CD4-positive, CD25-positive, alpha-beta regulatory T cell (primary cell): ENCODE results near the gene MDM4. TPM values are rescaled to one million over a fixed set of nuclear protein-coding genes. Genes with fewer than 3 reads are reported as not detected.
"Not testable (repeated sequence)": the region's sequence is repeated elsewhere in the genome, so short reads cannot be mapped to it uniquely, and the experiment has no call there.

Experiments used
- ATAC-seq, 2 donors: fragments of 150-1000 bp; cut with Tn5 transposase; one replicate each; pipeline ENCODE4 v1.10.0; 2021; ENCODE audit warnings: low read depth in 2 of 2, moderate number of reproducible peaks in 2 of 2, moderate library complexity in 1 of 2
- DNase-seq, 3 donors: peaks; one replicate each; pipeline versions ENCODE4 v3.0.0 to v3.0.0-alpha.2; 2012 to 2022; ENCODE audit warnings: mixed read lengths in 1 of 3
- H3K27ac ChIP-seq: one replicate; pipeline ENCODE4 v1.7.0; 2013; ENCODE audit warnings: mild to moderate bottlenecking, low read length; ENCODE audit not compliant: insufficient read depth, poor library complexity, severe bottlenecking
- H3K27me3 ChIP-seq: one replicate; pipeline ENCODE4 v1.7.0; 2013; ENCODE audit warnings: low read length; ENCODE audit not compliant: control insufficient read depth, insufficient read depth
- H3K36me3 ChIP-seq: one replicate; pipeline ENCODE4 v1.7.0; 2013; ENCODE audit warnings: mild to moderate bottlenecking, low read length, moderate library complexity; ENCODE audit not compliant: control insufficient read depth, insufficient read depth
- H3K4me1 ChIP-seq: 2 replicates; pipeline ENCODE4 v1.7.0; 2013; ENCODE audit warnings: mild to moderate bottlenecking, low read length; ENCODE audit not compliant: insufficient read depth, control insufficient read depth, poor library complexity, severe bottlenecking
- H3K4me3 ChIP-seq: one replicate; pipeline ENCODE4 v1.7.0; 2013; ENCODE audit warnings: low read depth, mild to moderate bottlenecking, low read length, moderate library complexity
- H3K9me3 ChIP-seq, 2 experiments: 1 replicate in 1 of 2; 2 replicates in 1 of 2; pipeline ENCODE4 v1.7.0; 2013; ENCODE audit warnings: low read length in 2 of 2, mild to moderate bottlenecking in 1 of 2, moderate library complexity in 1 of 2; ENCODE audit not compliant: control insufficient read depth in 2 of 2
- H3K27ac Mint-ChIP-seq, 3 donors: one replicate each; pipeline ENCODE4 v1.8.0; 2020 to 2022; ENCODE audit warnings: mild to moderate bottlenecking in 3 of 3, mixed read lengths in 3 of 3, moderate library complexity in 2 of 3
- H3K27me3 Mint-ChIP-seq: one replicate; pipeline ENCODE4 v1.8.0; 2022; ENCODE audit warnings: mild to moderate bottlenecking, mixed read lengths
- H3K36me3 Mint-ChIP-seq: one replicate; pipeline ENCODE4 v1.8.0; 2020; ENCODE audit warnings: mixed read lengths
- H3K4me1 Mint-ChIP-seq, 4 donors: one replicate each; pipeline ENCODE4 v1.8.0; 2020 to 2022; ENCODE audit warnings: mixed read lengths in 4 of 4, mild to moderate bottlenecking in 1 of 4
- H3K4me3 Mint-ChIP-seq, 4 donors: one replicate each; pipeline ENCODE4 v1.8.0; 2020 to 2022; ENCODE audit warnings: mild to moderate bottlenecking in 4 of 4, mixed read lengths in 4 of 4, moderate library complexity in 3 of 4
- H3K9me3 Mint-ChIP-seq, 7 donors: one replicate each; pipeline ENCODE4 v1.8.0; 2020 to 2022; ENCODE audit warnings: mixed read lengths in 7 of 7, mild to moderate bottlenecking in 3 of 7, moderate library complexity in 2 of 7
- polyA plus RNA-seq, 4 donors: library from polyadenylated mRNA; unstranded; fragments of 300-500 nt; fragmentation: Illumina TruSeq; gene quantifications; one replicate each; pipeline ENCODE4 v1.2.3, GENCODE V29; 2021
- total RNA-seq: library from RNA; stranded (reverse); gene quantifications from one replicate; pipeline ENCODE4 v1.2.3, GENCODE V29; 2022

Gene MDM4
- total and polyA plus RNA-seq, 5 donors from 2014 or later = 10.0 to 263 (median 11.7) TPM

DNA sequence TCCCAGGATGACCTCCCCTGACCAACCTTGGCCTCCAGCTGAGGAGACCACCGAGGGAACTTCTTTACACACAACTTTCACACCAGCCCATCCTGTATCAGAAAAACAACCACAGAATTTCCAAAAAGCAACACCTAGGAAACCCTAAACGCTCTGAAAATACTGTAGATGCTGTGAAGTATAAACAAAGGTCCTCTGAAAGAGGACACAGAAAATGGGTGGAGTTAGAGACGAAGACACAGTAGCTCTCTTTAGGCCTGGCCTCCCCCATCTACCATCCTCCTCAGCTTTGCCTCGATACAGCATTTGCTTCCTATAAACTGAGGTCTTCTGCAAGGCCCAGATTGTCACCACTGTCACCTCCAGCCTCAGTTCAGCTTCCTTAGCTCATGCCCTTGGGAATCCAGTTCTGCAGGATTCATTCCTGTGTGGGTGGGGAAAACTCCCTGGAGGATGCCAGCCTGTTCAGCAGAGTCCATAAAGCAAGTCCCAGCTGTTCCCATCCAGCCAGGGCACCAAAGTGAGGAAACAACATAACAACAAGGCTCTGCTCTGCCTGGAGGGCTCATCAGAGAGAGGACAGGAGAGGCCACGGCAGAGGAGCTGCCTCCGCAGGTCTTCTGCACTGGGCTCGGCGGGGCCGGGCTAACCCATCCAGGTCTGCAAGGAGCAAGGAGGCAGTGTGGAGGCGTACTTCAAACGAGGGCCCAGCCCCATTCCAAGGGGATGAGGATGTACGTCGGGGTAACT, 36.6 kb upstream of the MDM4 start:
- H3K27ac ChIP-seq = no peak overlapping the region
- no peaks in the 10 kb centered on the region for H3K9me3 Mint-ChIP-seq

DNA sequence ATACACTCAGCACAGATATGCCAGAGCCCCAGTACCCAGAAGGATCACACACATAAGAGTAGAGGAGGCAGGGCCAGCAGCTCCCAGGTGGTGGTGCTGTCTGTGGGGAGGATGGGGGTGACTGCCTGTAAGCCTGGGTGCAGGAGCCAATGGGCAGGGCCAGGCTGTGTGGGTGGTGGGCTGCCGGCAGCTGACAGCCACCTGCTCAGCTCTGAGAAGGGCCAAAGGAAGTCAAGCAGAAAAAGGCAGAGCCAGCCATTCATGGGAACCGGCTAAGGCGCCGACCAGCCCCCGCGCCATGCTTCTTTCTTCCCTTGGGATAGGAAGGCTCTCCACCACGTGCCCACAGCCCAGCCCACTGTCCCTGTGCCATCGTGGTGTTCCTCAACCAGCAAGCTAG, 35.7 kb upstream of the MDM4 start:
- Mint-ChIP-seq H3K27me3 (no peaks in the 10 kb centered on the region), H3K36me3 (peaks cover 27% of the 10 kb centered on the region), H3K4me1 (peaks cover 13 to 37% (median 23%) of the 10 kb centered on the region in 4 donors), H3K4me3 (no peak overlapping the region), H3K9me3 (no peaks in the 10 kb centered on the region), H3K27ac (no peak overlapping the region)
- no peak overlapping the region for H3K4me3 ChIP-seq
- H3K27ac ChIP-seq = no peak overlapping the region
- ATAC-seq (no peak), DNase-seq (no peak)
- peaks cover 2% of the 10 kb centered on the region for H3K4me1 ChIP-seq
- H3K36me3 ChIP-seq = peaks cover 3% of the 10 kb centered on the region
- no peaks in the 10 kb centered on the region for H3K9me3 ChIP-seq
- H3K27me3 ChIP-seq = no peaks in the 10 kb centered on the region

More for the DNA sequence above, 36.6 kb upstream of the MDM4 start:
- Mint-ChIP-seq H3K36me3 (peaks cover 25% of the 10 kb centered on the region), H3K4me3 (no peak overlapping the region), H3K27me3 (no peaks in the 10 kb centered on the region), H3K4me1 (peaks cover 8 to 43% (median 22%) of the 10 kb centered on the region in 4 donors), H3K27ac (peak overlapping the region in 1 of 3 donors; percentile 65)
- no peaks in the 10 kb centered on the region for H3K9me3 ChIP-seq
- no peak overlapping the region for H3K4me3 ChIP-seq
- peaks cover 2% of the 10 kb centered on the region for H3K4me1 ChIP-seq
- ATAC-seq (no peak), DNase-seq (no peak)
- peaks cover 3% of the 10 kb centered on the region for H3K36me3 ChIP-seq
- no peaks in the 10 kb centered on the region for H3K27me3 ChIP-seq

DNA sequence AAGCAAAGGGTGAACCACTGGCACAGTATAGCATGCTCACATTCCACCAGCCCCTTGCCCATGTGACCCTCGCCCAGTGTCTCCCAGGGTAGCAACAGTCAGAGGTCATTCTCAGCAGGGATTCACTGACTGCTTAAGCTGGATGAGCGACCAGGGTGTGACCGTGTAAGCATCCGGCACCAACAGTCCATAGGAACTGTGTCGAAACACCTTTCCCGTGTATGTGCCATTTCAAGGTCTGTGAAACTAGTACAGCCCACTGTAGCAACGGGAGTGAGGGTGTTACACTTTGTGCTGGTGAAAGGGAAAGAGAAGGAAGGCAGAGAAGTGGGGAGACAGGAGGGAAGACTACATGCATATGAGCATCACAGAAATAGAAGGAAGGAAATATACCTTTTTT, 32.4 kb upstream of the MDM4 start:
- peaks cover 2% of the 10 kb centered on the region for H3K4me1 ChIP-seq
- no peaks in the 10 kb centered on the region for H3K27me3 Mint-ChIP-seq
- no peaks in the 10 kb centered on the region for H3K9me3 Mint-ChIP-seq
- no peak overlapping the region for H3K4me3 ChIP-seq
- H3K4me3 Mint-ChIP-seq = no peak overlapping the region
- DNase-seq = no peak
- ATAC-seq = no peak
- H3K36me3 ChIP-seq = no peaks in the 10 kb centered on the region
- peaks cover 7 to 25% (median 20%) of the 10 kb centered on the region in 4 donors for H3K4me1 Mint-ChIP-seq
- H3K27me3 ChIP-seq = no peaks in the 10 kb centered on the region
- H3K9me3 ChIP-seq = no peaks in the 10 kb centered on the region
- H3K27ac Mint-ChIP-seq = no peak overlapping the region
- H3K36me3 Mint-ChIP-seq = peaks cover 22% of the 10 kb centered on the region
- no peak overlapping the region for H3K27ac ChIP-seq

DNA sequence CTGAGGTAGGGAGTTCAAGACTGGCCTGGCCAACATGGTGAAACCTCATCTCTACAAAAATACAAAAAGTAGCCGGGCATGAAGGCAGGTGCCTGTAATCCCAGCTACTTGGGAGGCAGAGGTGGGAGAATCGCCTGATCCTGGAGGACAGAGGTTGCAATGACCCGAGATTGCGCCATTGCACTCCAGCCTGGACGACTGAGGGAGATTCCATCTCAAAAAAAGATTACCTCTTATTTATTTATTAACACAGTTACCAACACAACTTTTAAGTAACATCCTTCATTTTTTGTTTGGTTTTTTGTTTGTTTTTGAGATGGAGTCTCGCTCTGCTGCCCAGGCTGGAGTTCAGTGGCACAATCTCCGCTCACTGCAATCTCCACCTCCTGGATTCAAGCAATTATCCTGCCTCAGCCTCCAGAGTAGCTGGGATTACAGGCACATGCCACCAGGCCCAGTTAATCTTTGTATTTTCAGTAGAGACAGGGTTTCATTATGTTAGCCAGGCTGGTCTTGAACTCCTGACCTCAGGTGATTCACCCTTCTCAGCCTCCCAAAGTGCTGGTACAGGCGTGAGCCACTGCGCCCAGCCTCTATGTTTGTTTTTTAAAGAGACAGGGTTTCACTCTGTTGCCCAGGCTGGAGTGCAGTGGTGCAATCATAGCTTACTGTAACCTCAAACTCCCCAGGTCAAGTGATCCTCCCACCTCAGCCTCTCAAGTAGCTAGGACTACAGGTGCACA, 29.5 kb upstream of the MDM4 start:
- H3K27me3 ChIP-seq, H3K4me3 ChIP-seq, H3K27me3 Mint-ChIP-seq, H3K4me3 Mint-ChIP-seq, DNase-seq, H3K36me3 ChIP-seq, H3K4me1 ChIP-seq, H3K27ac ChIP-seq, H3K9me3 Mint-ChIP-seq, H3K27ac Mint-ChIP-seq, H3K9me3 ChIP-seq, ATAC-seq: not testable (repeated sequence)
- Mint-ChIP-seq H3K4me1 (peaks cover 5 to 18% (median 16%) of the 10 kb centered on the region in 4 donors), H3K36me3 (peaks cover 17% of the 10 kb centered on the region)

DNA sequence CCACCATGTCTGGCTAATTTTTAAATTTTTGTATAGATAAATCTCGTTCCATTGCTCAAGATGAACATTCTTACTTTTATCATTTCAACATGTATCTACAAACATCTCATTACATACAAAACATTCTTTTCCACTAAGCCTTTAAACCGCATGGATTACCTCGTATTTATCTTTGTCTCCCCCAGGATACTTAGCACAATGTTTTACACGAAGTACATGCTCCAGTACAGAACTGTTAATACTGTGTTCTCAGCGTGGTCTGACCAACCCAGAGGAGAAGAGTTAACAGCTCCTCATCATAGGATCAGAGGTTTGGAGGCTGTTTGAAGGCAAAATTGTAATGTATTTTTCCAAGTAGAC, 29.0 kb upstream of the MDM4 start:
- Mint-ChIP-seq H3K27ac (no peak overlapping the region), H3K27me3 (no peaks in the 10 kb centered on the region), H3K4me1 (peaks cover 9 to 24% (median 21%) of the 10 kb centered on the region in 4 donors), H3K9me3 (no peaks in the 10 kb centered on the region), H3K36me3 (peaks cover 17% of the 10 kb centered on the region), H3K4me3 (no peak overlapping the region)
- H3K27ac ChIP-seq = no peak overlapping the region
- peaks cover 1% of the 10 kb centered on the region for H3K4me1 ChIP-seq
- no peaks in the 10 kb centered on the region for H3K27me3 ChIP-seq
- peaks cover 5% of the 10 kb centered on the region for H3K36me3 ChIP-seq
- no peaks in the 10 kb centered on the region for H3K9me3 ChIP-seq
- ATAC-seq (no peak), DNase-seq (no peak)
- no peak overlapping the region for H3K4me3 ChIP-seq

DNA sequence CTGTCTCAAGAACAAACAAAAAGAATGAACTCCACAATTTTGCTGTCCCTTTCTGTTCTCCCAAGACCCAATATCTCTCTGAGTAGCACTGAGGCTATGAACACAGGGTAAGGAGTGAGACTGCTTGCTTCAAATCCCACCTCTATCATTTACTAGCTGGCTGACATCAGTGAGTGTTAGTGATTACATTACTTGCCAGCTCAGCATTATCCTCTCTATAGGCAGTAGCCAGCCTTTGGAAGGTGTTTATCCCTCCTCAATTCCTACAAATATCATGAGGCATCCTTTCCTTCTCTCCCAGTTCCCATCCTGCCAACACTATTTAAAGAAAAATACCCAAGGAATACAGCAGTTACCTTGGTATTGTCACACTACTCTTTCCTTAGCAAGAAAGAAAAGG, 24.6 kb upstream of the MDM4 start:
- ATAC-seq (no peak), DNase-seq (no peak)
- Mint-ChIP-seq H3K9me3 (no peaks in the 10 kb centered on the region), H3K27me3 (peaks cover 9% of the 10 kb centered on the region), H3K27ac (peak overlapping the region; percentile 29 to 63 (median 62)), H3K36me3 (no peaks in the 10 kb centered on the region), H3K4me1 (peaks cover 15 to 53% (median 42%) of the 10 kb centered on the region in 4 donors), H3K4me3 (peak overlapping the region; percentile 12 to 98 (median 62))
- Histone ChIP-seq H3K4me3 (no peak overlapping the region), H3K27me3 (no peaks in the 10 kb centered on the region), H3K27ac (no peak overlapping the region), H3K36me3 (peaks cover 5% of the 10 kb centered on the region), H3K4me1 (peaks cover 34% of the 10 kb centered on the region), H3K9me3 (no peaks in the 10 kb centered on the region)

DNA sequence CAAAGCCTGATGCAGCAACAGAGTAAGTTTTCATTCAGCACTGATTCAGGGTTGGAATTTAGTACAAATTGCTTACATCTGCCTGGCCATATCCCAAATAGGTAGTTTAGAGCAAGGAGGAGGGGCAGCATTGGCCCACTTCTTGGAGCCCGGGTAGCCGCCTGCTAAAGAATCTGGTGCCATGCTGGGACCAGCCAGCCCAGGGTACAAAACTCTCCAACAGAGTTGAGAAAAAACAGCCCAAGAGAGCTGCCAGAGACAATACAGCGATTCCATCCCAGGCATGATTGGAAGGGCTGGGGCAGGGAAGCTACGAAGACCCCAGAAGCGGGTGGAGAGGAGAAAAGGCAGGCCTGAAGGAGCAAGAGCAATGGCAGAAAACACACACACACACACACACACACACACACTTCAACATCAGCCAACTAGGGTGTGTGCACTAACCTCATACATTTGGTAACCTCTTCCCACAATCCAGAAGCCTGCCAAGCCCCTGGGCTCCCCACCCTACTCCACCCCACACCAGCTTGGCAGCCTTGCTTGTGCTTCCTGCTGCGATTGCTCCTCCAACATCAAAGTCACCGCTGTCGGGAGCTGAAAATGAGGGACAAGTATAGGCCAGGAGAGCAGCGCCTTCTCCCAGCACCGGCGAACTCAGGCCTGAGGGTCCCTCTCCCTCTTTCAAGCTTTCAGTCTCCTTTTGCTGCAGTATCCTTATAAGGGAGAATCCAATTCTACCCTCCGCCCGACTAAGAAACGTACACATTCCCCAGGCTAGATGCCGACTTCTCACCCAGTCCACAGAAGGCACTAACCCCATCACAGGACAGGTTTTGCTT, 22.8 kb upstream of the MDM4 start:
- peaks cover 34% of the 10 kb centered on the region for H3K4me1 ChIP-seq
- H3K36me3 Mint-ChIP-seq = no peaks in the 10 kb centered on the region
- peak overlapping the region; percentile 93 for H3K4me3 ChIP-seq
- no peaks in the 10 kb centered on the region for H3K27me3 ChIP-seq
- DNase-seq (no peak), ATAC-seq (no peak)
- H3K27ac Mint-ChIP-seq = peak overlapping the region; percentile 91 to 98 (median 97)
- peaks cover 5% of the 10 kb centered on the region for H3K36me3 ChIP-seq
- H3K4me1 Mint-ChIP-seq = peaks cover 15 to 53% (median 41%) of the 10 kb centered on the region in 4 donors
- no peaks in the 10 kb centered on the region for H3K9me3 Mint-ChIP-seq
- peak overlapping the region; percentile 77 for H3K27ac ChIP-seq
- peaks cover 14% of the 10 kb centered on the region for H3K27me3 Mint-ChIP-seq
- H3K9me3 ChIP-seq = no peaks in the 10 kb centered on the region
- peak overlapping the region; percentile 88 to 98 (median 92) for H3K4me3 Mint-ChIP-seq
